Neural progenitor cell (in vitro differentiated cells): ENCODE data around the gene MVB12B. TPM values are rescaled to one million over a fixed set of nuclear protein-coding genes. Genes with fewer than 3 reads are reported as not detected.

Experiments
- DNase-seq: peaks from one replicate; pipeline ENCODE4 v3.0.0-alpha.2; 2016; ENCODE audit warnings: low spot score
- H2AFZ ChIP-seq: fragments of 200-600 bp; sonication (generic); replicated peaks from 2 replicates; pipeline ENCODE4 v1.6.1; 2016; ENCODE audit warnings: antibody characterized with exemption
- H3F3A ChIP-seq: fragments of 200-600 bp; sonication (generic); 2 replicates; pipeline ENCODE4 v1.6.1; 2016; ENCODE audit warnings: antibody characterized with exemption, low read depth
- H3K27ac ChIP-seq: fragments of 200-600 bp; sonication (generic); 2 replicates; pipeline ENCODE4 v1.5.1; 2016; ENCODE audit warnings: mild to moderate bottlenecking
- H3K27me3 ChIP-seq: fragments of 200-600 bp; sonication (generic); 2 replicates; pipeline ENCODE4 v1.6.1; 2016; ENCODE audit warnings: mild to moderate bottlenecking, moderate library complexity
- H3K36me3 ChIP-seq: fragments of 200-600 bp; sonication (generic); 2 replicates; pipeline ENCODE4 v1.5.1; 2016
- H3K4me1 ChIP-seq: fragments of 200-600 bp; sonication (generic); 2 replicates; pipeline ENCODE4 v1.6.1; 2016; ENCODE audit warnings: mixed run types
- H3K4me2 ChIP-seq: fragments of 200-600 bp; sonication (generic); 2 replicates; pipeline ENCODE4 v1.6.1; 2016
- H3K4me3 ChIP-seq: fragments of 200-600 bp; sonication (generic); 2 replicates; pipeline ENCODE4 v1.5.1; 2016
- H3K79me2 ChIP-seq: fragments of 200-600 bp; sonication (generic); 2 replicates; pipeline ENCODE4 v1.6.1; 2016; ENCODE audit warnings: low read depth
- H3K9ac ChIP-seq: fragments of 200-600 bp; sonication (generic); 2 replicates; pipeline ENCODE4 v1.6.1; 2016
- H3K9me3 ChIP-seq: fragments of 200-600 bp; sonication (generic); 2 replicates; pipeline ENCODE4 v1.5.1; 2016; ENCODE audit warnings: low read depth
- H4K20me1 ChIP-seq: fragments of 200-600 bp; sonication (generic); 2 replicates; pipeline ENCODE4 v1.6.1; 2016; ENCODE audit warnings: low read depth
- H3K27ac Mint-ChIP-seq: 3 replicates; pipeline ENCODE4 v1.8.0; 2021; ENCODE audit warnings: mixed read lengths
- H3K27me3 Mint-ChIP-seq: 2 replicates; pipeline ENCODE4 v1.8.0; 2022; ENCODE audit warnings: low read depth, mild to moderate bottlenecking, inconsistent platforms, moderate library complexity, mixed read lengths; ENCODE audit not compliant: insufficient read depth
- H3K36me3 Mint-ChIP-seq: 3 replicates; pipeline ENCODE4 v1.8.0; 2021; ENCODE audit warnings: mixed read lengths
- H3K4me1 Mint-ChIP-seq: 3 replicates; pipeline ENCODE4 v1.8.0; 2021; ENCODE audit warnings: mixed read lengths
- H3K4me3 Mint-ChIP-seq: 3 replicates; pipeline ENCODE4 v1.8.0; 2021; ENCODE audit warnings: mild to moderate bottlenecking, moderate library complexity, mixed read lengths
- H3K9me3 Mint-ChIP-seq: 3 replicates; pipeline ENCODE4 v1.8.0; 2020; ENCODE audit warnings: mixed read lengths
- CTCF ChIP-seq: fragments of 200-600 bp; sonication (generic); IDR thresholded peaks from 2 replicates; pipeline ENCODE4 v1.5.1; 2017; ENCODE audit warnings: antibody characterized with exemption, mild to moderate bottlenecking
- EZH2 ChIP-seq: fragments of 200-600 bp; sonication (generic); IDR thresholded peaks from 2 replicates; pipeline ENCODE4 v1.6.1; 2017; ENCODE audit warnings: antibody characterized with exemption, mild to moderate bottlenecking, moderate library complexity
- EZH2phosphoT487 ChIP-seq: fragments of 200-600 bp; sonication (generic); IDR thresholded peaks from 2 replicates; pipeline ENCODE4 v1.6.1; 2017; ENCODE audit warnings: antibody characterized with exemption
- total RNA-seq: library from RNA; depleted of rRNA; stranded (reverse); fragments of >200 nt; gene quantifications from 2 replicates; pipeline ENCODE4 v1.2.3, GENCODE V29; 2015; ENCODE audit warnings: low replicate concordance

The MVB12B gene
- total RNA-seq, 1 donor from 2014 or later, result 16.1 TPM

DNA sequence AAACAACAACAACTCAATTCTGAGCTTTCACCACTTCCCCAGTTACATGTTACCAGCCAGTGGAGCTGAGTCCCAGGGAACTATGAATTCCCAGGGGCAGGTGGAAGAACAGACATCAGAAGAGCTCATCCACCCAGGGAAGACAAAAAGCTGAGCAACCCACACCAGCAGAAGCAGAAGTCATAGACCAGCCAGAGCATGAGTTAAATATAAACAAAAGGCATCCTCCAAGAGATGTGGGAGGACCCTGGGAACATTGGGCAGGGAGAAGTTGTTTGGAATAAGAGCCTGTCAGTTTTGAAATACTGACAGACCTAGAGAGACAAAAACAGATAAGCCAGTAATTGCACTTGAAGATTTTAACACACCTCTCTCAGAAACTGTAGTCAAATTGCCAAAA, 184.8 kb downstream of the MVB12B start:
- Histone ChIP-seq H3K4me1 (peaks cover 10% of the 10 kb centered on the region), H3K27me3 (peaks cover 21% of the 10 kb centered on the region), H4K20me1 (peaks cover 2% of the 10 kb centered on the region), H3K27ac (no peak overlapping the region), H3K36me3 (no peaks in the 10 kb centered on the region), H3K4me2 (no peak overlapping the region), H3F3A (peaks cover 14% of the 10 kb centered on the region), H3K4me3 (no peak overlapping the region), H2AFZ (no peak overlapping the region), H3K9ac (no peak overlapping the region), H3K9me3 (no peaks in the 10 kb centered on the region), H3K79me2 (no peaks in the 10 kb centered on the region)
- DNase-seq, result no peak
- H3K27me3 Mint-ChIP-seq, result peaks cover 11% of the 10 kb centered on the region
- H3K4me3 Mint-ChIP-seq, result no peak overlapping the region
- H3K9me3 Mint-ChIP-seq, result no peaks in the 10 kb centered on the region
- peak overlapping the region; percentile 1 for H3K27ac Mint-ChIP-seq
- peaks cover 16% of the 10 kb centered on the region for H3K4me1 Mint-ChIP-seq
- no peaks in the 10 kb centered on the region for H3K36me3 Mint-ChIP-seq
- no peak for TF ChIP-seq CTCF
- TF ChIP-seq EZH2, result no peak
- no peak for TF ChIP-seq EZH2phosphoT487

- Mint-ChIP-seq H3K27me3 (peaks cover 10% of the 10 kb centered on the region), H3K36me3 (no peaks in the 10 kb centered on the region), H3K4me1 (peaks cover 35% of the 10 kb centered on the region), H3K27ac (no peak overlapping the region), H3K4me3 (peak overlapping the region; percentile 65), H3K9me3 (no peaks in the 10 kb centered on the region)
- Histone ChIP-seq H3F3A (peaks cover 26% of the 10 kb centered on the region), H3K9ac (no peak overlapping the region), H3K27ac (no peak overlapping the region), H3K36me3 (no peaks in the 10 kb centered on the region), H3K9me3 (no peaks in the 10 kb centered on the region), H3K4me2 (peak overlapping the region; percentile 70), H4K20me1 (peaks cover 2% of the 10 kb centered on the region), H3K4me3 (peak overlapping the region; percentile 27), H2AFZ (peak overlapping the region; percentile 76), H3K79me2 (no peaks in the 10 kb centered on the region), H3K27me3 (peaks cover 40% of the 10 kb centered on the region), H3K4me1 (peaks cover 28% of the 10 kb centered on the region)
- TF ChIP-seq EZH2 (no peak), EZH2phosphoT487 (no peak), CTCF (no peak)
- DNase-seq, result no peak
Measured at GRCh38 chr9:126513159-126514036, 186.8 kb downstream of the MVB12B start.

GRCh38 chr9:126514037-126514821, 187.6 kb downstream of the MVB12B start:
- no peak overlapping the region for H3K27ac Mint-ChIP-seq
- peak; percentile 80 for TF ChIP-seq CTCF
- TF ChIP-seq EZH2, result no peak
- no peak for TF ChIP-seq EZH2phosphoT487
- H3K4me1 Mint-ChIP-seq, result peaks cover 44% of the 10 kb centered on the region
- DNase-seq, result peak; percentile 90
- no peak overlapping the region for H3K27ac ChIP-seq
- H3K4me2 ChIP-seq, result peak overlapping the region; percentile 70
- H2AFZ ChIP-seq, result peak overlapping the region; percentile 76
- peaks cover 26% of the 10 kb centered on the region for H3F3A ChIP-seq
- peaks cover 10% of the 10 kb centered on the region for H3K27me3 Mint-ChIP-seq
- H3K4me3 Mint-ChIP-seq, result no peak overlapping the region
- peaks cover 2% of the 10 kb centered on the region for H4K20me1 ChIP-seq
- no peaks in the 10 kb centered on the region for H3K36me3 Mint-ChIP-seq
- H3K4me1 ChIP-seq, result peaks cover 28% of the 10 kb centered on the region
- no peaks in the 10 kb centered on the region for H3K9me3 ChIP-seq
- no peaks in the 10 kb centered on the region for H3K9me3 Mint-ChIP-seq
- peaks cover 48% of the 10 kb centered on the region for H3K27me3 ChIP-seq
- no peaks in the 10 kb centered on the region for H3K36me3 ChIP-seq
- no peak overlapping the region for H3K9ac ChIP-seq
- no peaks in the 10 kb centered on the region for H3K79me2 ChIP-seq
- H3K4me3 ChIP-seq, result peak overlapping the region; percentile 31
